Body of pancreas (tissue), 4 donors: ENCODE results near the gene HEPHL1.

Source experiments
- CTCF ChIP-seq, 7 experiments: fragments of 450-650 bp in 4 of 7; fragments of 200-600 bp in 3 of 7; sonication (generic) in 3 of 7; IDR thresholded peaks; one replicate each; pipeline ENCODE4 v1.5.1; 2016 to 2019; ENCODE audit warnings: antibody characterized with exemption in 7 of 7
- POLR2A ChIP-seq, 3 donors: fragments of 450-650 bp; IDR thresholded peaks; one replicate each; pipeline ENCODE4 v1.6.1; 2016; ENCODE audit warnings: antibody characterized with exemption in 3 of 3, mild to moderate bottlenecking in 2 of 3

GRCh38 chr11:94020777-94021481 is at the start of gene HEPHL1:
- TF ChIP-seq POLR2A (IDR thresholded peaks at IDR 0.05) (no peak), CTCF (IDR thresholded peaks at IDR 0.05) (no peak)
